ENCODE results near the gene IQSEC1. TPM values are rescaled to one million over a fixed set of nuclear protein-coding genes. Genes with fewer than 3 reads are reported as not detected.

The IQSEC1 gene
- total and polyA plus RNA-seq, 2 of the 8 experiments (the other 6 are each of a cell fraction or from before 2014, with no cell fraction given): 6.8 to 28.8 TPM

GRCh38 chr3:13108861-13109260 is 35.6 kb upstream of the IQSEC1 start:
- TF ChIP-seq RFX5 (IDR thresholded peaks at IDR 0.05; ENCODE audit: borderline replicate concordance, low read depth, low read length): no peak
- TF ChIP-seq RBBP5 (IDR thresholded peaks at IDR 0.05; ENCODE audit: borderline replicate concordance, low read depth, low read length): no peak
- no peak for TF ChIP-seq ATF3 (IDR thresholded peaks at IDR 0.05; ENCODE audit: insufficient read depth, low read depth, low read length)
- Histone ChIP-seq H2BK120ac (replicated peaks; ENCODE audit: low read depth, low read length) (no peak overlapping the region), H2BK12ac (ENCODE audit: low read depth, low read length) (no peak overlapping the region), H3K27me3 (replicated peaks in 1 of 4; ENCODE audit: control insufficient read depth in 3 of 4, extremely low read depth in 1 of 4, insufficient read depth in 3 of 4, low read length in 3 of 4) (no peaks in the 10 kb centered on the region), H3K14ac (ENCODE audit: insufficient read length) (no peak overlapping the region), H3K23ac (ENCODE audit: insufficient read length) (no peak overlapping the region), H3K27ac (ENCODE audit: low read depth, low read length) (no peak overlapping the region), H3K9ac (replicated peaks in 1 of 4; ENCODE audit: extremely low read depth in 1 of 4, low read depth in 3 of 4, low read length in 3 of 4) (no peak overlapping the region), H2BK5ac (ENCODE audit: low read depth, low read length) (no peak overlapping the region), H4K91ac (replicated peaks; ENCODE audit: insufficient read length, low read length) (no peak overlapping the region), H3K4me1 (replicated peaks in 1 of 4; ENCODE audit: control insufficient read depth in 3 of 4, insufficient read depth in 4 of 4, low read length in 3 of 4) (peaks cover 0 to 5% (median 0%) of the 10 kb centered on the region in 4 experiments; a peak in 1 of 7 replicates), H3K18ac (ENCODE audit: extremely low read depth, low read length) (no peak overlapping the region), H3K9me3 (ENCODE audit: insufficient read depth in 2 of 2, low read depth in 1 of 2, low read length in 1 of 2) (no peaks in the 10 kb centered on the region), H3K4me2 (ENCODE audit: insufficient read depth in 1 of 2, low read depth in 2 of 2, low read length in 2 of 2) (no peak overlapping the region), H3K79me2 (ENCODE audit: control insufficient read depth in 1 of 2, insufficient read depth in 2 of 2, low read length in 2 of 2) (no peaks in the 10 kb centered on the region), H2BK15ac (ENCODE audit: low read length) (no peak overlapping the region), H3K56ac (replicated peaks; ENCODE audit: insufficient read length, low read depth, low read length) (no peak overlapping the region), H4K8ac (ENCODE audit: extremely low read depth, insufficient read depth, low read length) (no peak overlapping the region), H3K23me2 (ENCODE audit: low read depth, low read length) (no peaks in the 10 kb centered on the region), H2AK5ac (ENCODE audit: low read depth, low read length) (no peak overlapping the region), H3K79me1 (ENCODE audit: low read depth, low read length) (no peaks in the 10 kb centered on the region), H3K36me3 (ENCODE audit: control insufficient read depth in 2 of 4, insufficient read depth in 4 of 4, low read length in 3 of 4) (no peaks in the 10 kb centered on the region), H2AFZ (ENCODE audit: low read length) (no peak overlapping the region), H4K20me1 (replicated peaks in 1 of 2; ENCODE audit: control insufficient read depth in 1 of 2, insufficient read depth in 2 of 2, low read length in 2 of 2) (peaks cover 0 to 6% of the 10 kb centered on the region in 2 experiments), H2BK20ac (ENCODE audit: low read length) (no peak overlapping the region), H3K4ac (replicated peaks; ENCODE audit: insufficient read length, low read depth, low read length) (no peak overlapping the region), H3K4me3 (ENCODE audit: extremely low read depth in 1 of 4, insufficient read depth in 2 of 4, low read depth in 3 of 4, low read length in 4 of 4) (no peak overlapping the region), H4K5ac (ENCODE audit: insufficient read length, low read depth, low read length) (no peak overlapping the region)
- POLR2A ChIA-PET (ENCODE audit: partially characterized antibody): no interaction called here
- 94% methylated on average over 10 of the region's 12 CpGs; no CpG with 5 or more reads in 1 of the 2 experiments for WGBS, 2 experiments (ENCODE audit: extremely low coverage in 1 of 2, insufficient coverage in 1 of 2, insufficient read length in 1 of 2, insufficient replicate concordance in 2 of 2, low coverage in 1 of 2, low lambda C conversion rate in 2 of 2, missing lambda C conversion rate in 1 of 2)
- FAIRE-seq: no peak
- CTCF ChIA-PET (ENCODE audit: partially characterized antibody): interaction anchor here (0.6 to 7.4 kb wide), 9 partner anchors 10 to 1124 kb away, joined by 3 to 56 read pairs (median 4); no protein-coding TSS in a partner anchor
- DNase-seq (ENCODE audit: low read depth in 1 of 2, low spot score in 2 of 2): no peak
